GM21737 (cell line): ENCODE measurements around the gene SHCBP1.
"Not testable (repeated sequence)": the region's sequence is repeated elsewhere in the genome, so short reads cannot be mapped to it uniquely, and the experiment has no call there.

ENCODE experiments used
- ATAC-seq: cut with Tn5 transposase; IDR thresholded peaks from one replicate; pipeline ENCODE4 v1.9.1; 2021; ENCODE audit warnings: mild to moderate bottlenecking, moderate library complexity; ENCODE audit not compliant: unreplicated experiment

Gene SHCBP1, protein sequence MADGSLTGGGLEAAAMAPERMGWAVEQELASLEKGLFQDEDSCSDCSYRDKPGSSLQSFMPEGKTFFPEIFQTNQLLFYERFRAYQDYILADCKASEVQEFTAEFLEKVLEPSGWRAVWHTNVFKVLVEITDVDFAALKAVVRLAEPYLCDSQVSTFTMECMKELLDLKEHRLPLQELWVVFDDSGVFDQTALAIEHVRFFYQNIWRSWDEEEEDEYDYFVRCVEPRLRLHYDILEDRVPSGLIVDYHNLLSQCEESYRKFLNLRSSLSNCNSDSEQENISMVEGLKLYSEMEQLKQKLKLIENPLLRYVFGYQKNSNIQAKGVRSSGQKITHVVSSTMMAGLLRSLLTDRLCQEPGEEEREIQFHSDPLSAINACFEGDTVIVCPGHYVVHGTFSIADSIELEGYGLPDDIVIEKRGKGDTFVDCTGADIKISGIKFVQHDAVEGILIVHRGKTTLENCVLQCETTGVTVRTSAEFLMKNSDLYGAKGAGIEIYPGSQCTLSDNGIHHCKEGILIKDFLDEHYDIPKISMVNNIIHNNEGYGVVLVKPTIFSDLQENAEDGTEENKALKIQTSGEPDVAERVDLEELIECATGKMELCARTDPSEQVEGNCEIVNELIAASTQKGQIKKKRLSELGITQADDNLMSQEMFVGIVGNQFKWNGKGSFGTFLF

DNA sequence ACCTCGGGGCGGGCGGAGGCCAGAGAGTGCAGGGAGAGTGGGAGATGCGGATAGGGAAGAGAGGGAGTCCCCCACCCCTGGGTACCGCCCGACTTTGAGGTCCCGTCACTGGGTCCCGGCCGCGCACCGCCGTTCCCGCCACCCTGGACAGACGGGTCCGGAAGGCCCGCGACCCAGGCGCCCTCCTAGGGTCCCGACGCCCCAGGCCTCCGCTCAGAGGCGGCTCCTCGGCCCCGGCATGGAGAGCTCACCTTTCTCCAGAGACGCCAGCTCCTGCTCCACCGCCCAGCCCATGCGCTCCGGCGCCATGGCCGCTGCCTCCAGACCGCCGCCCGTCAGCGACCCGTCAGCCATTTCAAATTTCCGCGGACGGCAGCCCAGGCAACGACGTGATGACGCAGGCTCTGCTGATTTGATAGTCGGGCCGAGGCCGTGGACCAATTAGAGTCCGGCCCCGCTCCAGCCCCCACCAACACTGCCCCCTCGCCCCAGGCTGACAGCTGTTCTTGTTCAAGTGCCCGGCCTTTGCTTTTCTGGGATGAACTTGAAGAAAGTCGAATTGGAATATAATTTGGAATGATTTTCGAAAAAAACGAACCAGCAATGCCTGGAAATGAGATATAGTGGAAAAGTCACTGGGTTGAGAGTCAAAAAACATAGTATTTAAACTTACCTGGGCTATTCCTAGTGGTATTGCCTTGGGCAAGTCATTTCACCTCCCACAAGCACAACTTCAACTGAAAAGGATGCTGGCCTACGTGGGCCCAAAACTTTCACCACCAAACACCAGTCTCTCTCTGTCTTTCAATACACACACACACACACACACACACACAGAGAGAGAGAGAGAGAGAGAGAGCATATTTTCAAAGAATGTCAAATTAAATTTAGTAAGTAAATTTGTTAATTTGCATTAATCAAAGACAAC, at the start of gene SHCBP1:
SHCBP1 (minus strand) TSS at position 374 of the 928 bp plus-strand sequence; CDS start at position 354, 20 bp downstream.
- ATAC-seq, result peak; percentile 95

DNA sequence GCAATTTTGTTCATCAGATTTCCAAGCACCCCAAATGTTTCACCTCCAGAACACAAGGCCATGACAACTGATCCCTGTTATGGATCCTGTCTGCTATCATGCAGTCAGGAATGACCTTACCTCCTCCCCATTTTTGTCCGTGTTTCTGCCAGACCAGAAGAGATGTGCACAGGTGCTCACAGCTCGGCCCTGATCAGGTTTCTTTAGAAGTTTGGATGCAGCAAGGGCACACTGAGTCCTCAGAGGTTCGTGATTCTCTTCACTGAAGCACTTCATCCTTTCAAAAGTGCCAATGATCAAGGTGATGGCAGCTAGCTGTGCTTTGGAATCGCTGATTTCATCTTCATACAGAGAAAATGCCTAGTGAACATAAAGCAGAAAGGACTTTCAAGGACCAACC, 40.9 kb upstream of the SHCBP1 start:
- ATAC-seq, result no peak

DNA sequence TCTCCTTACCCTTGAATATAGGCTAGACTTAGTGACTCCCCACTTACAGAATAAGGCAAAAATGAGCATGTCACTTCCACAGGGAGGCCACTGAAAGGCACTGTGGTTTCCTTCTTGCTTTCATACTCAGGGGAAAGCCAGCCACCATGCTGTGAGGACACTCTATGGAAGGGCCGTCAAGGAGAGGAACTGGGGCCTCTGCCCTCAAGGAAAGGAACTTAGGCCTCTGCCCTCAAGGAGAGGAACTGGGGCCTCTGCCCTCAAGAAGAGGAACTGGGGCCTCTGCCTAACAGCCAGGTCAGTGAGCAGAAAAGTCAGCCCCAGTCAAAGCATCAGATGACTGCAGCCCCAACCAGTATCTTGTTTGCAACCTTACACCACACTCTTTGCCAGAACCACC, 37.7 kb upstream of the SHCBP1 start:
- ATAC-seq, result peak; percentile 95

DNA sequence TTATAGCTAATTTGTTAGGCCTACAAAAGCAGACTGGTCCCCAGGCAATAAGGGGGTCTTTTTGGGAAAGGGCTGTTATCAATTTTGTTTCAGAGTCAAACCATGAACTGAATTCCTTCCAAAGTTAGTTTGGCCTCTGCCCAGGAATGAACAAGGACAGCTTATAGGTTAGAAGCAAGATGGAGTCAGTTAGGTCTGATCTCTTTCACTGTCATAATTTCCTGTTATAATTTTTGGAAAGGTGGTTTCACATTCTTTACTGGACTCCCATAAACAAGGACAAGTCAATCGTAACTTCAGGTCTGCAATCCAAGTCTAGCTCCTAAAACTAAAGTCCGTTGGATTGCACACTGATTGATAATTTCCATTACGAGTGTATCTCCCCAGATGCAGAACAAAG, 30.1 kb upstream of the SHCBP1 start:
- no peak for ATAC-seq

DNA sequence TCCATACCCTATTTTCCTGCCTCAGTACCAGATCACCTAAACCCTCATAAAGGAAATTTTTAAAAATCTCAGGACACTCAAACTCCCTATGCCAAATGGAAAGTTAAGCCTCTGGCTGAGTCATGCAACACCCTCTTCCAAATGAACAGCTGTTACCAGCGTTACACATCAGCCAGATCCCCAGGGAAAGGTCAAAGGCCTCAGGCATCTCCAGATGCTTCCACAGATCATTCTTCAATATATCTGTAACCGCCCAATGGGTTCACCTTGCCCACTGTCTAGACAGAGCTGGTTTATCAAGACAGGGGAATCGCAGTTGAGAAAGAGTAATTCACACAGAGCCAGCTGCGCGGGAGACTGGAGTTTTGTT, 29.1 kb upstream of the SHCBP1 start:
- no peak for ATAC-seq

DNA sequence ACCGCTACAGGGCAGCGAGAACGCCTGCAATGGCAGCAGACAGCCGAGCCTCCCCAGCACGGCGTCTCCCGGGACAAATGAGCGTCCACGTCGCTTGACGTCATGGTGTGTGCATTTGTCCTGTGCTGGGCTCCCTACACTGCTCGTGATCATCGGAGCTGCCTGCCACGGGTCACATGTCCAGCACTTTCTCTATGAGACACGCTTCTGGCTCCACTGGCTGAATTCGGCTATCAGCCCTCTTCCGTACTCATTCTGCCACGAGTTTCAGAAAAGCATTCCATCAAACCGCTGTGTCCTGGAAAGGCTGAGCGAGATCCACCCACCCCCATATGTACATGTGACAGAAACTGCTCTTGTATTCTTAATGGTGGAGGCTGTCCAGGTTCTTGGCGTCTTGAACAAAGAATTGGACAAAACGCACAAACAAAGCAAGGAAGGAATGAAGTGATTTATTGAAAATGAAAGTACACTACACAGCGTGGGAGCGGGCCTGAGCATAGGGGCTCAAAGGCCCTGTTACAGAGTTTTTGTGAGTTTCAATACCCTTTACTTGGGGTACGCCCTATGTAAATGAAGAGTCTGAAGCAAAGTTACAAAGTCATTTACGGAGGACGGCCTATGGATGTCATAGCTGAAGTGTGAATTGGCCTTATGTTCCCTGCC, 28.5 kb upstream of the SHCBP1 start:
- ATAC-seq, result no peak

DNA sequence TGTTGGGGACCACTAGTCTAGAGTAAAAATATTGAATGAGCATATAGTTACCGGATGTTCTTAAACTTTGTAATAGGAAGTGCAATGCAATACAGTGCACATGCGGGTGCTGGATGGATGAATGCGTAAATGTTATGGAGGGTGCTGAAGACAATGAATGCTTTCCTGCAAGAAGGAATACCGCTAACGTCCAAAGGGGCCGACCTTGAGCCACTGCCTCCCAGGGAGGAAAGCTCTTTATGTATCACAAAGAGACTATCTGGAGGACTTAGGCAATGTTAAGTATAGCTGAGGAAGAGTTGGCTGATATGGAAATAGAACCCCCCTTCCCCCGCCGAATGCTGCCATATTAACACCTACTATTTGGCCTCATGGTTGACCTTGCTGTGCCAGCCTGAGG, 27.5 kb upstream of the SHCBP1 start:
- ATAC-seq, result no peak

DNA sequence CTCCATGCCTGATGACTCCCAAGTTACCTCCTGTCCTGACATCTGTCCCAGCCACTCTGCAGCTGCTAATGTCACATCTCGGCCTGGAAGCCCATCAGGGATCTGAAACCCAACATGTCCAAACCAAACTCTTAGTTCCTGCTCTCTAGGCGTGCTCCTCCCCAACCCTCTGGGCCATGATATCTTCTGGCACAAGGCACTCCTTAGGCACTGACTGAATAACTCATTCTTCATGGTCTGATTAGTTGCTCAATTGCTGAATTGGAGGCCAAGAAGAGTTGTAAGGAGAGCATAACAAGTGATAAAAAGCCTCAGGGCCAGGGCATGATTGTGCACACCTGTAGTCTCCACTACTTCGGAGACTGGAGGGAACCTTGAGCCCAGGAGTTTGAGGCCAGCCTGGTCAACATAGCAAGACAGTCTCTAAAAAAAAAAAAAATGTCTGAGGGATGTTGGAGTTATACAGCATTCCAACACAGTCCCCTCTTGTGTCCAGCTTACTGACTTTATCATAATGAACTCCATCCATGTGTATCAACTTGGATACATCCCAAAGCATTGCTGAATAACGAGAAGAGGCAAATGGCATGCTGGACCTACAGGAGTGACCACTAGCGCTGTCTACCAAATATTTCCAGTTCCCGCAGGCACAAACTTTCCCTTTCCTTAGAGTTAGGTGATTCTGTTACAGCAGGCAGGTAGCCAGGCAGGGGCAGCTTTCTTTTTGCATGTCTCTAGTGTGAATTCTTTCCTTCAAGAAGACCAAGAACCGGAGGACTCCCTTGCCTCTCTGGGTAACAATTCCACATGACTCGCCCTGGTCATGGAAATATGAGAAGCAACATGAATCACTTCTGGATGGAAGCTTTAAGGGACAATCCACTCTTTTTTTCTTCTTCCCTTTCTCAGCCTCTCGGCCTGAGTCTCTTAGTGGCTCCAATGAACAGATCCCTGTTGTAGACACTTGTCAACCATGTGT, 18.1 kb upstream of the SHCBP1 start:
- no peak for ATAC-seq

DNA sequence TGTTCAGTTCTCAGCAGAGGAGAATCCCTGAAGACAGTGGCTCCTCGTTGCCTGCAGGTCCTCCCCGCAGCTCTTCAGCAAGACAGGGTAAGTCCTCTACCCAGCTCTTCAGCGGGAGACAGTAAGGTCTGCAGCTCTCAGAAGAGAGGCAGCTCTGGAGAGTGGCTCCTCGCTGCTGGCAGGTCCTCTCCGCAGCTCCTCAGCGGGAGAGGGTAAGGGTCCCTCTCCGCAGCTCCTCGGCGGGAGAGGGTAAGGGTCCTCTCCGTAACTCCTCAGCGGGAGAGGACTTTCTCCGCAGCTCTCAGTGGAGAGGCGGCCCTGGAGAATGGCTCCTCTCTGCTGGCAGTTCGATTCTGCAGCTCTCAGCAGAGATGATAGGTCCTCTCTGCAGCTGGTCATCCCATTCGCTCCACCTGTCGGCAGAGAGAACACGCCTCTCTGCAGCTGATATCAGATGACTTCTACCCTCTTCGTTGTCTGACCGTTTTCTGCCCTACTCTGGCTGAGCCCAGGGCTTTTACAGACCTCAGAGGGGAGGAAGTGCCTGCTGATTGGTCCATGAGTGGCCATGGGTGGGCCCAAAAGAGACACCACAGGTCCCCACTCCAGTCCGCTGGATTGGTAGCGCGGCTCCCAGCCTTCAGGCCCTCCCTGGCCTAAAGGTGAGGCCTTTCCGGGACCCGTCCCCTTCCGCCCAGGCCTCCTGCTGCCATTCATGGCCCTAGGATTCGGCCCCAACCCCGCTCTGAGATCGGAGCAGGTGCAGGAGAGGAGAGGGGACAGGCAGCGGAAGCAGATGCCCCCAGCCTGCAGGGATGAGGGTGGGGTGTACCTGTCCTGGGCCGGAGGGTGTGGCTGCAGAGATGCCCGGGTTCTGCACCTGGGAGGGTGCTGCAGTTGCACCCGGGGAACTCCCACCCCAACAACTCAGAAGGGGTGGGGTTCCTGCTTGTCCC, 11.9 kb upstream of the SHCBP1 start:
- ATAC-seq, result no peak

DNA sequence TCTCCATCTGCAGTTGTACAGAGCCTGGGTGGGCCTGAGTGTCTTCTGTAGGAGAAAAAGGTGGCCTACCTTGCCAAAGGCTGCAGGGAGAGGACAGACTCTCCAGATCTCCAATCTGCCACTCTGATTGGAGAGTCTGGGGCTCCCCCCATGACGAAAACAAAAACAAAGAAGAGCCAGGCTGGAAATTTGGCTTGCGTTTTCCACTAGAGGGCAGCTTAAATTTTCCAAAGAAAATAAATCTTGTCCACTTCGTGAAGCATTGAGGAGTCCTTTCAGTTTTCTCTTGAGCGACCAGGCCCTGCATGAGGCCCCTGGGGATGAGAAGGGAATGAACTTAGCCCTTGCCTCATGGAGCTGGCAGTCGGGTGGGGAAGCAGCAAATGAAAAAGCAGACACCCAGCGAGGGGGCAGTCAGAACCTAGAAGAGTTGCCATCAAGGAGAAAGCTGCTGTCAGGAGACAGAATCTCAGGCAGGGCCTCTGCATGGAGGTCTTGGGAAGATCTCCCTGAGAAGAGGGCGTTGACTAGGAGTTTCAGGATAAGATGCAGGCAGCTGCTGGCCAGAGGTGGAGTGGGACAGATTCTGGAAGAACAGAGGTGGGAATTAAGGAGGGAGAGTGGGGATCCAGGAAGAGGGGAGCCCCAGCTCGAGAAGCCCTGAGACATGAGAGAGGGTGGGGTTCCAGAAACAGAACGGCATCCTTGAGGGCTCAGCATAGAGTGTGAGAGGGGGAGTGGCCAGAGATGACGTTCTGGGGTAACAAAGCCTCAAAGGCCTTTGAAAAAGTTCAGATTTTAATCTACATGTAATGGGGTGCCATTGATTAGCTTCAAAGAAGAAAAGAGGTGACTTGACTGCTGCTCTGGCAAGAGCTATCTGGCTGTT, 8.4 kb upstream of the SHCBP1 start:
- no peak for ATAC-seq

DNA sequence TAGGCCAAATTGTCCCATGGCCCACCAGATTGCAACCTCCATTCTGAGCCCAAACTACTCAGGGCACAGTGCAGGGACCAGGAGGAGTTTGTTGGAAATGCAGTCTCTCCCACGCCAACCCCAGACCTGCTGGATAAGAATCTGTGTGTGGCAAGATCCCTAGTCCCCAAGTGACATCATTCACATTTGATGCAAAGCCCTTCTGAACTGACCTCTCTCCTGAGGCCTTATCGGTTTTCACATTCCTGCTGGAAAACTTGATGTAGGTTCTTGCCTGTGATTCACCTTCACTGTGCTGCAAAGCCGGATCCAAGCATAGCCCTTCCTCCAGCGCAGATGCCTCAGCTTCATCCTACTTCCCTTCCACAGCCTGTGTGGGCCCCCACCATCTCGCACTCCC, 6.6 kb upstream of the SHCBP1 start:
- ATAC-seq, result no peak

DNA sequence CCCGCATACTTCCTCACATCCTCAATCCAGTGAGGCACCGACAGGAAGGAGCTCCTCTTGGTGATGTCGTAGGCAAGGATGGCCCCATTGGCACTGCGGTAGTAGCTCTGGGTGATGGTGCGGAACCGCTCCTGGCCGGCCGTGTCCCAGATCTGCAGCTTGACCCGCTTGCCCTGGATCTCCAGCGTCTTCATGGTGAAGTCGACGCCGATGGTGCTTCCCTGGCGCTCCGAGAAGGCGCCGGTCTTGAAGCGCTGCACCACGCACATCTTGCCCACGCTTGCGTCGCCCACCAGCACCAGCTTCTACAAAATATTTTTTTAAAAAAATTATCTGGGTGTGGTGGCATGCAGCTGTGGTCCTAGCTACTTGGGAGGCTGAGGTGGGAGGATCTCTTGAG, 5.5 kb upstream of the SHCBP1 start:
- not testable (repeated sequence) for ATAC-seq

DNA sequence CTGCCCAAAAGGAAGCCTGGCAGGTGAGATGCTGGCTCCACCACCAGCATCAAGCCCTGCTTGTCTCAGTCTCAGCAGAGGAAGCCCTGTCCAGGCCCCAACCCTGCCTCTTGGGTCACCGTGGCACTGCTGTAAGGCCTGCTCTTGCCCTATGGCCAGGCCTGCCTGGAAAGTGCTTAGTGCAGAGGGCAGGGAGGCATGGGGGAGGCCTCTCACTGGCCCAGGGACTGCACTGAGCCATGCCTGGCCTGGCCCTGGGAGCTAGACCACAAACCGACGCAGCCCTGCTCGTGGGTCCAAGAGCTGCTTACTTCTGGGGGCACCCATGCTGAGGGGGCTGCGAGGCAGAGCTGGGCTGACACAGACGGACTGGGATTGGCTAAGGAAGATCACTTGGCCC, 3.7 kb upstream of the SHCBP1 start:
- ATAC-seq, result not testable (repeated sequence)

DNA sequence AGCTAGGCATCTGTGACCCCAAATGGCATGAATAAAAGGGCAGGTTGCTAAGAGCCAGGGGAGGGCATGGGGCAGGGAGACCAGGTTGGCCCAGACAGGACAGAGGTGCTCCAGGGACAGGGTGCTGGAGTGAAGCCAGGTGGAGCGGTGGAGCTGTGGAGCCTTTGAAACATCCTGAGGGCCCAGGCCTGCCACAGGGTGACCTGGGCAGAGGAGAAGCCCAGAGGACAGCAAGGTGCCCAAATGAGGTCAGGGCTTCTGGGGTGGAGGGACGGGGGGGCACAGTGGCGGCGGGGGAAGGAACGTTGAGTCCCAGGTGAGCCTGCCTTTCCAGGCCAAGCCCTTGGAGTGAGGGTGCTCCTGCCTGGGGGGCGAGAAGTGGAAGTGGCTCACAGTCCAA, 2.5 kb upstream of the SHCBP1 start:
- not testable (repeated sequence) for ATAC-seq

DNA sequence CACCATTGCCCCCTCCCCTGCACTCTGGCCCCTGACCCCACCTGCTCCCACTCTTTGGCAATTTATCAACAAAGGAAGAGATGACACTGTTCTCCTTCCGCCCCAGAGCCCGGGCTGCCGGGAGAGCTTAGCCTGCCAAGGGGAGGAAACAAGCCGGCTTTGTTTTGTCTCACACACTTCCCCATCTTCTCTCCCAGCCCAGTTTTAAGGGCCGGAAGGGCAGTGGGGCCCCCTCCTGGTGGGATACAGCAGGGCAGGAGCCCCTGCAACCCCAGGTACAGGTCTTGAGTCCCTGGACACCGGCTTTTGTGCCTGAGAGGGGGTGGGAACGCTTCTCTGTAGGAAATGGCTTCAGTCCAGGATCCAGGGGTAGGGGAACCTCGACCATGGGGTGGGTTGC, 2.1 kb upstream of the SHCBP1 start:
- ATAC-seq, result not testable (repeated sequence)

DNA sequence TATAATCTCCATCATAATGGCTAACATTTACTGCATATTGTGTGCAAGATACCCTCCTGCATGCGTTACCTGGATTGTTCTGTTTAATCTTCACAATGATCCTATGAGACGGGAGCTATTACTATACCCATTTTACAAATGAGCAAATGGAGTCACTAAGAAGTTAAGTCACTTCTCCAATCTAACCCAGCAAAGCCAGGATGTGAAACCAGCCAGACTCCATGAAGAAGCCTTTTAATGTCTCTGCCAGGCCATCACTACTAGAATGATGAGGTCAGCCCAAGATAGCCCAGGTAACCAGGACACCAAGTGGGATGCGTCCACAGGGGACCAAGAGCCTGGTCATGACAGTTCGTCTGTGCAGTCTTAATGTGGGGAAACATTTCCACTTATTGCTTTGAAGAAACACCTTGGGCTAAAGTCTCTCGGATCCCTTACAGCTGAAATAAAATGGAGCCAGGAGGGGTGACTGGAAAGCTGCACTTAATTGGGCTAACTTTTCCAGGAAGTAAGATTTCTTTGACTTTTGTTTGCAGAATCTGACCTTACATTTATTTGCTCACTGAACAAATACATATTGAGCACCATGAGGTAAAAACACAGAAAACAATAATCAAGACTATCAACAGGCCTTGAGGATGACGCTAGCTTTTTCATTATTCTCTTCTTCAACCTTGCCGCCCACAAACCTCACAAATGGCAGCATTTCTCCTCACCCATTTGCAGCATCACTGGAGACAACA, 926 bp upstream of the SHCBP1 start:
- no peak for ATAC-seq
